Measurements from ENCODE around the gene ARVCF. TPM values are rescaled to one million over a fixed set of nuclear protein-coding genes. Genes with fewer than 3 reads are reported as not detected.

The ARVCF gene
- total and polyA plus RNA-seq, 2 donors (not counting 3 experiments of a cell fraction or from before 2014, with no cell fraction given): 81.3 to 105 TPM

- TF ChIP-seq POLR2AphosphoS5 (IDR thresholded peaks at IDR 0.05; ENCODE audit: insufficient read depth, low read depth, low read length) (no peak), FOS (IDR thresholded peaks at IDR 0.05; ENCODE audit: borderline replicate concordance, insufficient read depth, low read length) (no peak), MAX (IDR thresholded peaks at IDR 0.05; ENCODE audit: insufficient read depth, insufficient read length) (no peak), MYC (IDR thresholded peaks at IDR 0.05; ENCODE audit: low read depth, low read length) (no peak), POLR2A (IDR thresholded peaks at IDR 0.05; ENCODE audit: low read depth, low read length) (no peak), CTCF (IDR thresholded peaks at IDR 0.05; ENCODE audit: extremely low read depth in 1 of 2, insufficient read depth in 1 of 2, low read depth in 1 of 2, low read length in 2 of 2) (no peak)
- Histone ChIP-seq H2AFZ (ENCODE audit: low read depth, low read length) (no peak overlapping the region), H3K4me2 (ENCODE audit: insufficient read depth, low read length) (no peak overlapping the region), H3K36me3 (ENCODE audit: control insufficient read depth in 2 of 2, extremely low read depth in 1 of 2, insufficient read depth in 2 of 2, low read length in 2 of 2) (peaks cover 0 to 3% of the 10 kb centered on the region in 2 experiments), H3K27ac (ENCODE audit: insufficient read depth, low read depth, low read length) (no peak overlapping the region), H4K20me1 (replicated peaks; ENCODE audit: control insufficient read depth, extremely low read depth, insufficient read depth, low read length) (no peaks in the 10 kb centered on the region), H3K4me3 (replicated peaks in 1 of 3; ENCODE audit: insufficient read depth in 1 of 3, low read depth in 1 of 3, low read length in 3 of 3) (no peak overlapping the region), H3K27me3 (ENCODE audit: control insufficient read depth in 2 of 2, insufficient read depth in 2 of 2, low read length in 2 of 2) (no peaks in the 10 kb centered on the region), H3K9me3 (replicated peaks; ENCODE audit: control insufficient read depth, insufficient read depth, low read length) (no peaks in the 10 kb centered on the region), H3K9ac (replicated peaks; ENCODE audit: extremely low read depth, insufficient read depth, low read length) (no peak overlapping the region), H3K79me2 (ENCODE audit: control insufficient read depth, insufficient read depth, low read length) (peaks cover 2% of the 10 kb centered on the region), H3K9me1 (replicated peaks; ENCODE audit: control insufficient read depth, extremely low read depth, insufficient read depth, low read length) (no peaks in the 10 kb centered on the region), H3K4me1 (ENCODE audit: control insufficient read depth, extremely low read depth, insufficient read depth, low read length) (no peaks in the 10 kb centered on the region)
- FAIRE-seq (no peak), DNase-seq (ENCODE audit: low read depth, low spot score) (no peak)
- ChIA-PET POLR2A (no interaction called here), CTCF (no interaction called here)
- no TSS peak for BruUV-seq (replicated peaks)
- intact Hi-C loops (cut with micrococcal nuclease) (no loop called here), dilution Hi-C loops (cut with MboI; ENCODE audit: extremely low pct_ligation_motif_present, low sequenced_read_pairs) (no loop called here)
Observed at GRCh38 chr22:20029550-20030225, 13.1 kb upstream of the ARVCF start.

Measured in endothelial cell of umbilical vein (primary cell).